ENCODE data around the gene TBC1D14.
A peak's percentile ranks its signal among the peaks of the same experiment; 100 is the strongest.

Gene TBC1D14

GRCh38 chr4:7027284-7027683 is 117.7 kb downstream of the TBC1D14 start:
- no peak for DNase-seq

- no peak for DNase-seq
Observed at GRCh38 chr4:7027913-7028312, 118.3 kb downstream of the TBC1D14 start.

DNA sequence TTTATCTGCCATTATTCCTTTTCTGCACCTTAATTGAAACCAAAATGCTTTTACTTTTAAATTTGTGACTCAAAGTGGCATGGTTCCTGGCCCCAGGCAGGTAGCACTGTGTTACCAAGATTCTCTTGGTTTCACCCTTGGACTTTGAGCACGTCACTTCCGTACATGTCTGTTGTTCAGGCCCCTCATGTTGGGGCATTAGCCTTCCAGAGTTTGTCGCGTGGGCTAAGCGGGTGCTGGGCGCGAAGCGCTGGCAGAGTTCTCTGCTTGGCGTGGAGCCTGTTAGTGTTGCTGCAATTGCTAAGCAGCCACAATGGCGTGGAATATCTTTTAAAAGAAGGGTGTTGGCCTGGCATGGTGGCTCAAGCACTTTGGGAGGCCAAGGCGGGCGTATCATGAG is 119.6 kb downstream of the TBC1D14 start:
- DNase-seq: no peak

- DNase-seq: no peak
Observed at GRCh38 chr4:7029921-7030320, 120.3 kb downstream of the TBC1D14 start.

GRCh38 chr4:7030856-7031255 is 121.2 kb downstream of the TBC1D14 start:
- DNase-seq: no peak

- DNase-seq: no peak
Observed at GRCh38 chr4:7031558-7032449, 122.2 kb downstream of the TBC1D14 start.

DNA sequence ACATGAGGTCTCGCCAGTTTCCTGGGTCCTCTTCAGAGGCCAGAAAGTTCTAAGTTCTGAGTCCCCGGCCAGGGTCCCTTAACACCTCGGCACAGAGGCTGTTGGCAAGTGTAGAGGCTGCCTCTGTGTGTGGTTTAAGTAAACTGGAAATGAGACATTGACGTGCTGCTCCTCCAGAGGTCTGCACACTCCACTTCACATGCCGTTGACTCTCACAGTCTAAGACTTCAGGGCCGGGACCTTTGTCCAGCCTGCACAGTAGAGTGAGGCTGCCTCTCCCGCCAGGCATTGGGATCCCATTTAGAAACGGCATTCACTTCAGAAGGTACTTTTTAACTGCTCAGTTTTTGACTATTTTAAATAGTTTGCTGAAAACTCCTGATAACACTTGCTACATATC is 123.0 kb downstream of the TBC1D14 start:
- no peak for DNase-seq

DNA sequence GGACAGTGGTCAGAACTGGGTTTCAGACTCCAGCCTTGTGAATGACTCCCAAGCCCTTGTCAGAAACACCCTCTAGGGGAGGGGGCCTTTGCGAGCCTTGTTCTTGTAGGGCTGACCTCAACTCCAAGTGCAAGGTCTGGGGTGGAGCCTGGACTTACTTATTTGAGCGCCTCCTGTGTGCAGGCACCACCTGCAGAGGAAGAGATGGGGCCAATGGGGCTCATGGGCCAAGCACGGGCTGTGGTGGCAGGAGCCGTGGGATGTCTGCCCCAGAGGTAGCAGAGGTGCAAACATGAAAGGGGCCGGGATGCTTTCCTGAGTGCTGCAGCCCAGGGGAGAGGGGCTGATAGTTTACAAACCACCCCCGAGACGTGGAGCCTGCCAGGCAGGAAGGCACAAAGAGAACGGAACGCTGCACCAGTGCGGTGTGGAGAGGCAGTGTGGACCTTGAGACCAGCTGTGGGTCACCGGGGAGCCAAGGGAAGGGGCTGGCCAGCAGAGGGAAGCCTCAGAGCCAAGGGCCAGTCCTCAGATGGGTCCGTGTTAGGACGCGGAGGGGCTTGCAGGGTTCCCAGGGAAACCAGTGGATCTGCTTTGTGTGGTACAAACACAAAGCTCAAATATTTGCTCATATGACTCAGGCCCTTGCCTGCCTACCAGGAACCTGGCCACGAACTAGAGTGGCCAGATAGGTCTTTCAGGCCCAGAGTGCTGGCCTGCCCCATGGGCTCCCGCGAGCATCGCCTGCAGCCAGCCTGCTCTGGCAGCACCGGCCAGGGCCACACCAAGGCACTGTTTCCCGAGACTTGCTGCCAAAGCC is 124.8 kb downstream of the TBC1D14 start:
- no peak for DNase-seq

DNA sequence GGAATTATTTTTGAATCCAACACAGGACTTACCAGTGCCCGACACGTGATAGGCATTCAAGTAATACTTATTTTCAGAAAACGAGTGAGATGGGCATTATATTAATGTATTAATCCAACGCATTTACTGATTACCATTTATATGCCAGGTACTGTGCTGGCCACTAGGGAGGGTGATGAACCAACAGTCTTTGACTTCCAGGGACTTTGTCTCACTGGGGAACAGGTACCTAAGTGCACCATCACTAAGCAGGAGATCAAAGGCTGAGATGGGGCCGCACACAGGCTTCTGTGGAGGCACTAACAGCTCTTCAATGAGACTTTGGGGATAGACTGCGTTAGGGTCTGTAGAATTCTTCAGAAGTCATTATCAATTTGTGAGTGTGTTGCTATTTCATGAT is 127.8 kb downstream of the TBC1D14 start:
- no peak for DNase-seq

DNA sequence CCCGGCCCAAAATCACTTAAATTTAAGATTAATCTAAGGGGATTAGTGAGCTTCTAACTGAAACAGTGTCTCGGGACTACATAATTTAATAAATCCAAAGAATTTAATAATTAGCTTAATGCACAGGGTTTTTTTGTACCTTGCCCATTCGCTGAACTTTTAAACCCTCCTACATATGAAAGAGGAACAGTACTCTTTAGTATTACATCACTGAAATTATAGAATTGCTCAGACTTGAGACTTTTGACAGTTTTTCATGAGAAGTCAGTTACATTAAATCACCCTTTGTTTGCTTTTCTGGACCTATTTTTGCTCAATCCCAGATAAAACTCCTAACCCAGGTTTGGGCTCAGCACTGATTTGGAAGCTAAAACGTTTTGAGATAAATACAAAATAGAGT is 131.1 kb downstream of the TBC1D14 start:
- no peak for DNase-seq

DNA sequence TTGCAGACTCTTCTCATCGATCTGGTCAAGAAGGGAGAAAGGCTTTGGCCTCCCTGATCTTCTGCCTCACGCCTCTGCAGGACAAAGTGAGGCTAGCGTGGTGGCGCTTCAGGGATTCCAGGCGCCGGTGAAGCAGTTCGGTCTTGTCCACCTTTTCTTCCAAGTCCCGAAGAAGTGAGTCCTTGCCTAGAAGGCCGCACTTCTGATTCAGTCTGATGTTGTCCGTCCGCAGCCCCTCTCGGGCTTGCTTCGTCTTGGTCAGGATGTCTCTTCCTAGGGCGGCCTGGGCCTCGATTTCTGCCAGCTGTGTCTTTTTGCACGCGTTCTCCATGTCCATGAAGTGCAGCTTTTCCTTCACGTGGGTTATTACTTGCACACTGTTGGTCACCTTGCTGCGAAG is 131.6 kb downstream of the TBC1D14 start:
- DNase-seq: no peak

DNA sequence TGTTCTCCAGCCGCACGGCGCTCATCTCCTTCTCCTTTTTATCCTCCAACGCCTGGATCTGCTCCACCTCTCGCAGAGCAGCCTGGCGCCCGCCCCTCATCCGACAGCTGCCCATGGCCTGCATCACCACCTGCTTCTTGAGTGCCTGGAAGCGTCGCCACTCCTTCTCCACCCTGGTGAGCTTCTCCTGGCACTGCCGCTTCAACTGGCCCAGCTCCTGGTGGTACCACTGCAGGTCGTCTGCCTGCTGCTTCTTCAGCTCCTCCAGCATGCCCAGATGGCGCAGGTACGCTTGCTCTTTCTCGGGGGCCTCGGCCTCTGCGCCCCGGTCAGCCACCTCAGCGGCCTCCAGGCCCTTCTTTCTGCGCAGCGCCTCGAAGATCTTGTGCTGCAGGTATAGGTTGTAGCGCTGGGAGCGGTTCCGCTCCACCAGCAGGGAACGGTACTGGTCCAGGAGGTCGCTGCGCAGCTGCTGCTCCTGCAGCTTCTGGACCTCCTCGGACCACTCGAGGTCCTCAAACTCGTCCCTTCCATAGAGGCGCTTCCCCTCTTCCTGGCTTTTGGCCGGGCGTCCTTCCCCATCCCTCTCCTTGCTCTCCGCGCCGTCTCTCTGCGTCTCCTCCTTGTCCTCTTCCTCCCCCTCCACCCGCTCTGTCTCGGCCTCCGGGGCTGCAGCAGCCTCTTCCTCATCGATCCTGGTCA is 132.3 kb downstream of the TBC1D14 start:
- peak; percentile 31 for DNase-seq

- DNase-seq: peak; percentile 81
Observed at GRCh38 chr4:7042503-7043283, 133.1 kb downstream of the TBC1D14 start.

- DNase-seq: no peak
Observed at GRCh38 chr4:7043284-7044136, 133.9 kb downstream of the TBC1D14 start, which contains the start of gene TADA2B. TSS of gene TADA2B (plus strand) at chr4:7043372. CDS start at chr4:7043580, 208 bp downstream.

- DNase-seq: no peak
Observed at GRCh38 chr4:7044137-7044930, 134.7 kb downstream of the TBC1D14 start.

DNA sequence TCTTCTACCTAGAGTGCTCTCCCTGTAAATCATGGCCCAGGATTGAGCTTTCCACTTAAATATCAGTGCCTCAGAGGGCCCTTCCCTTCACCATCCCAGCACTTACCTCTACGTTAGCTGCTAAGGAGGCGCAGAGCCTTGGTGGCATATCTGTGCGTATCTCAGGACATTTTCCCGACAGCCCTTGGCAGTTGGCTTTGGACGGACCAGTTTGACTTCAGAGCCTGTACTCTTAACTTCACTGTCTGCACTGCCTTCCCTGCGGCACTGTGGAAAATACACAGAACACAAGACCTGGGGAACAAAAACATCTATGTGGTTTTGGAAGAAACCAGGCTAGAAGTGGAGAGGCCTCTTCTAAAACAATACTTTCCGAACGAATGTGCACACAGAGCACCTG is 135.9 kb downstream of the TBC1D14 start:
- no peak for DNase-seq

- no peak for DNase-seq
Observed at GRCh38 chr4:7045961-7046921, 136.6 kb downstream of the TBC1D14 start.

DNA sequence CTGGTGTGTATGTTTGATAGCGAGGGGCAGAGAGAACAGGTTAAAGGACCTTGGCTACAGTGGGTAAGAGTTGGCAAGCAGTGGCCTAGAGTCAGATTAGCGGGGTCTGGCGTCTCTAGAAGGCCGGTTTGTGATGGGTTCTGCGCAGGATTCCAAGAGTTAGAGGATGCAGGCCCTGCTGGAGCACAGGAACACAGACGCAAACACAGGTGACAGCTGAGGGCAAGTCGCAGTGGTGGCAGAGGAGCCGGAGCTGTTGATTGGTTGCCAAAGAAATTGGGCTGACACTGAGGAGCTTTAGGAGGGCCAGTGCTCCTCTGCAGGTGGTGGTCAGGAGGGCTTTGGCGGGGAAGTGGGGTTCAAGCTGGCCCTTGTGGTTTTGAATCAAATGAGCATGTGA is 137.3 kb downstream of the TBC1D14 start:
- DNase-seq: no peak

- no peak for DNase-seq
Observed at GRCh38 chr4:7048642-7049041, 139.0 kb downstream of the TBC1D14 start.

All from NCI-H524 treated with DMSO at 0.1 percent for 48 hours (cell line).